HEK293T (cell line): Measurements from ENCODE around the gene POP5.

Experiments used
- CTCF ChIA-PET: fragments of 350-600 bp; formaldehyde crosslinking; extraction: SDS; loops from one replicate; lab custom pipeline; 2021; ENCODE audit warnings: antibody characterized with exemption, inconsistent platforms; lab: Yijun Ruan, JAX
- POLR2A ChIA-PET: fragments of 350-600 bp; formaldehyde crosslinking; extraction: SDS; loops from one replicate; lab custom pipeline; 2020; ENCODE audit warnings: antibody characterized with exemption, inconsistent platforms; lab: Yijun Ruan, JAX
- DNase-seq: peaks from one replicate; pipeline ENCODE4 v3.0.0; 2012; ENCODE audit warnings: mixed read lengths; ENCODE audit errors: extremely low spot score
- ARNT ChIP-seq: fragments of 450-650 bp; IDR thresholded peaks from 2 replicates; pipeline ENCODE4 v1.6.1; 2017; ENCODE audit warnings: mild to moderate bottlenecking
- BHLHE40 ChIP-seq: fragments of 450-650 bp; IDR thresholded peaks from 2 replicates; pipeline ENCODE4 v1.6.1; 2016; ENCODE audit warnings: mild to moderate bottlenecking, moderate library complexity, borderline replicate concordance
- CTBP1 ChIP-seq: fragments of 450-650 bp; IDR thresholded peaks from 2 replicates; pipeline ENCODE4 v1.6.1; 2016; ENCODE audit warnings: borderline replicate concordance
- ELF4 ChIP-seq: fragments of 450-650 bp; IDR thresholded peaks from 2 replicates; pipeline ENCODE4 v1.6.1; 2017; ENCODE audit warnings: antibody characterized with exemption
- FOXA1 ChIP-seq: fragments of 450-650 bp; IDR thresholded peaks from 2 replicates; pipeline ENCODE4 v1.6.1; 2016; ENCODE audit warnings: mild to moderate bottlenecking
- FOXK2 ChIP-seq: fragments of 450-650 bp; IDR thresholded peaks from 2 replicates; pipeline ENCODE4 v1.6.1; 2016; ENCODE audit warnings: mild to moderate bottlenecking
- FOXM1 ChIP-seq: fragments of 450-650 bp; IDR thresholded peaks from 2 replicates; pipeline ENCODE4 v1.6.1; 2017; ENCODE audit warnings: mild to moderate bottlenecking, borderline replicate concordance
- HDGF ChIP-seq: fragments of 450-650 bp; IDR thresholded peaks from 2 replicates; pipeline ENCODE4 v1.6.1; 2017; ENCODE audit warnings: antibody characterized with exemption, borderline replicate concordance
- L3MBTL2 ChIP-seq: fragments of 450-650 bp; conservative IDR thresholded peaks from 2 replicates; pipeline ENCODE4 v1.6.1; 2016; ENCODE audit warnings: mild to moderate bottlenecking
- LEF1 ChIP-seq: fragments of 450-650 bp; IDR thresholded peaks from 2 replicates; pipeline ENCODE4 v1.6.1; 2017; ENCODE audit warnings: mild to moderate bottlenecking, borderline replicate concordance
- NFRKB ChIP-seq: fragments of 450-650 bp; IDR thresholded peaks from 2 replicates; pipeline ENCODE4 v1.6.1; 2016; ENCODE audit warnings: mild to moderate bottlenecking, moderate library complexity
- PKNOX1 ChIP-seq: fragments of 450-650 bp; IDR thresholded peaks from 2 replicates; pipeline ENCODE4 v1.6.1; 2016
- SP1 ChIP-seq: fragments of 450-650 bp; IDR thresholded peaks from 2 replicates; pipeline ENCODE4 v1.6.1; 2017
- SUZ12 ChIP-seq: fragments of 450-650 bp; IDR thresholded peaks from 2 replicates; pipeline ENCODE4 v1.6.1; 2016; ENCODE audit warnings: mild to moderate bottlenecking
- TARDBP ChIP-seq: fragments of 450-650 bp; IDR thresholded peaks from 2 replicates; pipeline ENCODE4 v1.6.1; 2016
- ZNF384 ChIP-seq: fragments of 450-650 bp; IDR thresholded peaks from 2 replicates; pipeline ENCODE4 v1.6.1; 2016

The POP5 gene

GRCh38 chr12:120528861-120529525 is 52.2 kb downstream of the POP5 start, which contains the start of gene COQ5:
Gene COQ5, minus strand, starts transcription at chr12:120529158. Its CDS starts 17 bp downstream, at chr12:120529141.
- ChIA-PET CTCF (interaction anchor here (0.7 to 1.0 kb wide), 3 partner anchors 59 to 162 kb away, joined by 3 read pairs; no protein-coding TSS in a partner anchor), POLR2A (interaction anchor here (0.6 to 1.7 kb wide), 16 partner anchors 9 to 238 kb away, joined by 3 to 8 read pairs (median 3); partner anchors contain the start of genes DYNLL1, POP5, RNU4-2 and SRSF9)
- TF ChIP-seq ARNT (no peak), FOXK2 (no peak), FOXM1 (no peak), HDGF (no peak), L3MBTL2 (no peak), CTBP1 (no peak), LEF1 (no peak), NFRKB (peak; percentile 80), FOXA1 (no peak), TARDBP (no peak), BHLHE40 (no peak), SUZ12 (no peak), PKNOX1 (peak; percentile 50; the same call in 1 of the 2 replicates), ZNF384 (no peak), ELF4 (no peak), SP1 (no peak)
- peak; percentile 84 for DNase-seq
